ENCODE data around the gene CCDC14. TPM values are rescaled to one million over a fixed set of nuclear protein-coding genes. Genes with fewer than 3 reads are reported as not detected.
"Not testable (repeated sequence)": the region's sequence is repeated elsewhere in the genome, so short reads cannot be mapped to it uniquely, and the experiment has no call there.

The CCDC14 gene
- total RNA-seq, 1 experiment from 2014 or later = 62.5 TPM

DNA sequence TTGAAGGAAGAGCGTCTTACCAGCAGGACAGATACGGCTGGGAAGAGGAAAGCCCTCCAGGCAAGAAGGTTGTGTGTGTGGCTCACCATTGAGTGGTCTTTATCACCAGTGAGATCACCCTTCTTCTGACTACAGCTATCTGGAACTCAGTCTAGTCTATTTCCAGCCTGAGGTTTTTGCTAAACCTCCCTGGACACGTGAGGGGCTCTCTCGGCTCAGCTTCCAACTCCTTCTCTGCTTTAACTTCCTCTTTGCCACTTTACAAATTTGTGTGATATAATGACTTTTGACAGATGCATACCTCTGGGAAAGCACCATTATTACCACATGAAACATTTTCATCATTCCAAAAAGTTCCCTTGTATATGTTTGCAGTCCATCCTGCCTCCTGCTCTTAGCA, 46.2 kb upstream of the CCDC14 start:
- no peak overlapping the region for H3K18ac ChIP-seq (ENCODE audit: insufficient read length, low read depth, low read length)
- H3K27me3 Mint-ChIP-seq (ENCODE audit: low read depth) = peaks cover 32% of the 10 kb centered on the region
- no CpG with 5 or more reads among the region's 4 CpGs for WGBS (ENCODE audit: extremely low coverage, insufficient read length, low lambda C conversion rate)
- H2BK5ac ChIP-seq (ENCODE audit: insufficient read length, low read length) = no peak overlapping the region
- H3K14ac ChIP-seq (ENCODE audit: insufficient read depth, low read length) = no peak overlapping the region
- no peak for DNase-seq
- H4K20me1 ChIP-seq (ENCODE audit: control insufficient read depth, insufficient read depth, insufficient read length) = no peaks in the 10 kb centered on the region
- H3K79me1 ChIP-seq (ENCODE audit: insufficient read depth, low read depth, low read length, poor library complexity, severe bottlenecking) = no peaks in the 10 kb centered on the region
- no peak overlapping the region for H3K4me3 Mint-ChIP-seq
- no peak overlapping the region for H2BK20ac ChIP-seq (ENCODE audit: low read depth, low read length, poor library complexity, severe bottlenecking)
- H2AK5ac ChIP-seq (ENCODE audit: insufficient read length, low read length) = no peak overlapping the region
- H2BK15ac ChIP-seq (ENCODE audit: low read depth, low read length) = no peak overlapping the region
- no peak overlapping the region for H2AFZ ChIP-seq (ENCODE audit: low read length)
- no peaks in the 10 kb centered on the region for H3K27me3 ChIP-seq (ENCODE audit: insufficient read depth, low read length)
- no peak overlapping the region for H3K4ac ChIP-seq (ENCODE audit: low read depth, low read length)
- H2BK120ac ChIP-seq (ENCODE audit: low read depth, low read length, poor library complexity, severe bottlenecking) = no peak overlapping the region
- H3T11ph ChIP-seq (ENCODE audit: low read length) = no peak overlapping the region
- no peaks in the 10 kb centered on the region for H3K4me1 Mint-ChIP-seq
- H2BK12ac ChIP-seq (ENCODE audit: insufficient read length, low read depth, low read length) = no peak overlapping the region
- no peaks in the 10 kb centered on the region for H3K23me2 ChIP-seq (ENCODE audit: insufficient read length, low read depth, low read length, poor library complexity, severe bottlenecking)
- H4K8ac ChIP-seq (replicated peaks; ENCODE audit: insufficient read length, low read depth, low read length) = no peak overlapping the region
- no peak overlapping the region for H4K91ac ChIP-seq (ENCODE audit: insufficient read length, low read depth, low read length)
- no peak overlapping the region for H4K5ac ChIP-seq (ENCODE audit: insufficient read length, low read depth, low read length)
- no peak overlapping the region for H3K9ac ChIP-seq (ENCODE audit: extremely low read depth, insufficient read length, low read length)
- no peak overlapping the region for H3K27ac Mint-ChIP-seq
- no peaks in the 10 kb centered on the region for H3K79me2 ChIP-seq (ENCODE audit: insufficient read depth, low read length)
- H3K9me3 ChIP-seq (ENCODE audit: control insufficient read depth, low read depth, low read length) = no peaks in the 10 kb centered on the region
- H3K23ac ChIP-seq (ENCODE audit: insufficient read length, low read depth, low read length) = no peak overlapping the region
- TF ChIP-seq, protein P1, sequence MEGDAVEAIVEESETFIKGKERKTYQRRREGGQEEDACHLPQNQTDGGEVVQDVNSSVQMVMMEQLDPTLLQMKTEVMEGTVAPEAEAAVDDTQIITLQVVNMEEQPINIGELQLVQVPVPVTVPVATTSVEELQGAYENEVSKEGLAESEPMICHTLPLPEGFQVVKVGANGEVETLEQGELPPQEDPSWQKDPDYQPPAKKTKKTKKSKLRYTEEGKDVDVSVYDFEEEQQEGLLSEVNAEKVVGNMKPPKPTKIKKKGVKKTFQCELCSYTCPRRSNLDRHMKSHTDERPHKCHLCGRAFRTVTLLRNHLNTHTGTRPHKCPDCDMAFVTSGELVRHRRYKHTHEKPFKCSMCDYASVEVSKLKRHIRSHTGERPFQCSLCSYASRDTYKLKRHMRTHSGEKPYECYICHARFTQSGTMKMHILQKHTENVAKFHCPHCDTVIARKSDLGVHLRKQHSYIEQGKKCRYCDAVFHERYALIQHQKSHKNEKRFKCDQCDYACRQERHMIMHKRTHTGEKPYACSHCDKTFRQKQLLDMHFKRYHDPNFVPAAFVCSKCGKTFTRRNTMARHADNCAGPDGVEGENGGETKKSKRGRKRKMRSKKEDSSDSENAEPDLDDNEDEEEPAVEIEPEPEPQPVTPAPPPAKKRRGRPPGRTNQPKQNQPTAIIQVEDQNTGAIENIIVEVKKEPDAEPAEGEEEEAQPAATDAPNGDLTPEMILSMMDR (conservative IDR thresholded peaks at IDR 0.05) = no peak
- H3K4me2 ChIP-seq (ENCODE audit: insufficient read depth, insufficient read length, low read length) = no peak overlapping the region
- H3K27ac ChIP-seq (ENCODE audit: insufficient read length, low read depth, low read length) = no peak overlapping the region
- no peaks in the 10 kb centered on the region for H3K9me3 Mint-ChIP-seq
- no peaks in the 10 kb centered on the region for H3K36me3 Mint-ChIP-seq (ENCODE audit: insufficient read depth in 1 of 3, low read depth in 3 of 3)
- H3K4me1 ChIP-seq (ENCODE audit: insufficient read depth, low read length) = no peaks in the 10 kb centered on the region
- no peak overlapping the region for H3K56ac ChIP-seq (ENCODE audit: insufficient read length, low read depth, low read length)

DNA sequence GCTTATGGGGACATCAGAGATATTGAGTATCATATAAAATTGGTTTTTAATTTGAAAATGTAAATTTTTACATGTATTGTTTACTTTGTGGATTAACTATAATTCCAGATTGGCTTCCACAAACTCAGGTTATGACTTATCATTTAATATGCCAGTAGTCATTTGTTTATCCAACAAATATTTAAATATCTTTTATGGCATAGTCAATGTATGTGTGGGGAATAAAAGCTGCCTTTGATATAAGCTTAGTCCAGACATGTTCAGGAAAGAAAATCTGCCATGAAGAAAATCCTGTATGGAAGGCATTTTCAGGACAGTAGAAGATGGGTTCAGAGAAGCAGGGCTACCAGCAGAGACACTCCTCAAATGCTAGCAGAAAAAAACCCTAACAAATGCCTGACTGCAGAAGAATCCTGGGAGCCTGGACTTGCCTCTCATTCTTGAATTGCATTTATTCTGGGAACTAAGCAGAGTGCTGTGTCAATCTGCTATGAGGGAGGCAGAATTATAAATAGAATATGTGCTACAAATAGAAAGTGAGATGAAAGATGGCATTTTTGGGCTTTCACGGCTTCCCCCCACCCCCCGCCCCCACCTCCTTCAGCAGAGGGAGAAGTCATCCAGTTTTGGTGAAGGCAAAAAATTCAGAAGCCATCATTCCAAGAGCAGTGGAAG, 41.5 kb upstream of the CCDC14 start:
- H3K23ac ChIP-seq (ENCODE audit: insufficient read length, low read depth, low read length); H3K4me2 ChIP-seq (ENCODE audit: insufficient read depth, insufficient read length, low read length); H4K91ac ChIP-seq (ENCODE audit: insufficient read length, low read depth, low read length); H3K18ac ChIP-seq (ENCODE audit: insufficient read length, low read depth, low read length); H3K36me3 Mint-ChIP-seq (ENCODE audit: insufficient read depth in 1 of 3, low read depth in 3 of 3); H3K79me1 ChIP-seq (ENCODE audit: insufficient read depth, low read depth, low read length, poor library complexity, severe bottlenecking); H3K4me3 Mint-ChIP-seq; H4K20me1 ChIP-seq (ENCODE audit: control insufficient read depth, insufficient read depth, insufficient read length); H3T11ph ChIP-seq (ENCODE audit: low read length); H3K27ac ChIP-seq (ENCODE audit: insufficient read length, low read depth, low read length); H4K8ac ChIP-seq (replicated peaks; ENCODE audit: insufficient read length, low read depth, low read length); H3K9me3 ChIP-seq (ENCODE audit: control insufficient read depth, low read depth, low read length); H3K4me1 ChIP-seq (ENCODE audit: insufficient read depth, low read length); DNase-seq; H3K9me3 Mint-ChIP-seq; H3K27ac Mint-ChIP-seq; H2BK20ac ChIP-seq (ENCODE audit: low read depth, low read length, poor library complexity, severe bottlenecking); H2BK15ac ChIP-seq (ENCODE audit: low read depth, low read length); H2BK12ac ChIP-seq (ENCODE audit: insufficient read length, low read depth, low read length); H3K56ac ChIP-seq (ENCODE audit: insufficient read length, low read depth, low read length); H3K27me3 ChIP-seq (ENCODE audit: insufficient read depth, low read length); H2AK5ac ChIP-seq (ENCODE audit: insufficient read length, low read length); H3K79me2 ChIP-seq (ENCODE audit: insufficient read depth, low read length); H3K9ac ChIP-seq (ENCODE audit: extremely low read depth, insufficient read length, low read length); H4K5ac ChIP-seq (ENCODE audit: insufficient read length, low read depth, low read length); H2BK5ac ChIP-seq (ENCODE audit: insufficient read length, low read length); H2BK120ac ChIP-seq (ENCODE audit: low read depth, low read length, poor library complexity, severe bottlenecking); H3K14ac ChIP-seq (ENCODE audit: insufficient read depth, low read length); H3K4ac ChIP-seq (ENCODE audit: low read depth, low read length); H3K23me2 ChIP-seq (ENCODE audit: insufficient read length, low read depth, low read length, poor library complexity, severe bottlenecking); H2AFZ ChIP-seq (ENCODE audit: low read length); H3K4me1 Mint-ChIP-seq: not testable (repeated sequence)
- WGBS (ENCODE audit: extremely low coverage, insufficient read length, low lambda C conversion rate) = no CpG with 5 or more reads among the region's 2 CpGs
- H3K27me3 Mint-ChIP-seq (ENCODE audit: low read depth) = peaks cover 53% of the 10 kb centered on the region

All from H9 (cell line).